Epithelial cell of prostate (primary cell): ENCODE results near the gene ZRANB1.

ENCODE experiments used
- DNase-seq: peaks from one replicate; pipeline ENCODE4 v3.0.0-alpha.2; 2011; ENCODE audit warnings: low read depth, low spot score
- H3K27ac ChIP-seq: fragments of 450-650 bp; 2 replicates; pipeline ENCODE4 v1.5.1; 2017; ENCODE audit warnings: mild to moderate bottlenecking

ZRANB1 gene

GRCh38 chr10:125014086-125014830, 72.3 kb downstream of the ZRANB1 start:
- DNase-seq = no peak
- H3K27ac ChIP-seq = no peak overlapping the region

GRCh38 chr10:125014836-125015355, 73.0 kb downstream of the ZRANB1 start:
- DNase-seq = no peak
- H3K27ac ChIP-seq = no peak overlapping the region

GRCh38 chr10:125015356-125015944, 73.5 kb downstream of the ZRANB1 start:
- no peak for DNase-seq
- no peak overlapping the region for H3K27ac ChIP-seq

- H3K27ac ChIP-seq = no peak overlapping the region
Measured at GRCh38 chr10:125016123-125016522, 74.2 kb downstream of the ZRANB1 start.

GRCh38 chr10:125016611-125017202, 74.8 kb downstream of the ZRANB1 start:
- DNase-seq = no peak
- H3K27ac ChIP-seq = no peak overlapping the region

More at GRCh38 chr10:125016123-125016522, 74.2 kb downstream of the ZRANB1 start:
- DNase-seq = no peak

- no peak for DNase-seq
- H3K27ac ChIP-seq = no peak overlapping the region
Measured at GRCh38 chr10:125017547-125018298, 75.8 kb downstream of the ZRANB1 start.

GRCh38 chr10:125018576-125019143, 76.7 kb downstream of the ZRANB1 start:
- no peak overlapping the region for H3K27ac ChIP-seq
- DNase-seq = no peak

- no peak overlapping the region for H3K27ac ChIP-seq
- no peak for DNase-seq
Measured at GRCh38 chr10:125020386-125020785, 78.5 kb downstream of the ZRANB1 start.

- DNase-seq = no peak
- H3K27ac ChIP-seq = no peak overlapping the region
Measured at GRCh38 chr10:125020871-125021270, 78.9 kb downstream of the ZRANB1 start.

- H3K27ac ChIP-seq = no peak overlapping the region
Measured at GRCh38 chr10:125021686-125022344, 79.9 kb downstream of the ZRANB1 start.

GRCh38 chr10:125022671-125023070, 80.7 kb downstream of the ZRANB1 start:
- no peak for DNase-seq
- no peak overlapping the region for H3K27ac ChIP-seq

More at GRCh38 chr10:125021686-125022344, 79.9 kb downstream of the ZRANB1 start:
- no peak for DNase-seq

- no peak overlapping the region for H3K27ac ChIP-seq
- DNase-seq = no peak
Measured at GRCh38 chr10:125023255-125023654, 81.3 kb downstream of the ZRANB1 start.

GRCh38 chr10:125023862-125024496, 82.1 kb downstream of the ZRANB1 start:
- H3K27ac ChIP-seq = no peak overlapping the region
- DNase-seq = no peak

GRCh38 chr10:125024497-125025234, 82.7 kb downstream of the ZRANB1 start:
- H3K27ac ChIP-seq = no peak overlapping the region
- no peak for DNase-seq

- no peak for DNase-seq
- H3K27ac ChIP-seq = no peak overlapping the region
Measured at GRCh38 chr10:125025341-125025740, 83.4 kb downstream of the ZRANB1 start.

GRCh38 chr10:125026036-125026931, 84.4 kb downstream of the ZRANB1 start:
- no peak for DNase-seq
- H3K27ac ChIP-seq = no peak overlapping the region

- H3K27ac ChIP-seq = no peak overlapping the region
- no peak for DNase-seq
Measured at GRCh38 chr10:125026974-125027735, 85.2 kb downstream of the ZRANB1 start.
